IMR-90 (cell line): ENCODE measurements around the gene SYT8. TPM values are rescaled to one million over a fixed set of nuclear protein-coding genes. Genes with fewer than 3 reads are reported as not detected.

Experiments used
- ATAC-seq: fragments of 200-7000 bp; cut with Tn5 transposase; 2 replicates; pipeline ENCODE4 v1.9.1; 2020; ENCODE audit warnings: low read depth, mild to moderate bottlenecking, moderate library complexity
- BruUV-seq: library from RNA; stranded (reverse); fragments of 400-500 nt; replicated peaks from 2 replicates; lab custom pipeline; 2021; lab: Mats Ljungman, UMichigan
- CTCF ChIA-PET: fragments of 300-600 bp; formaldehyde crosslinking; extraction: SDS; loops from one replicate; lab custom pipeline; 2021; ENCODE audit warnings: antibody characterized with exemption; lab: Yijun Ruan, JAX
- POLR2A ChIA-PET: fragments of 300-600 bp; sonication (Branson Sonifier 250); formaldehyde crosslinking; loops from one replicate; lab custom pipeline; 2022; ENCODE audit warnings: antibody characterized with exemption; ENCODE audit not compliant: unreplicated experiment; lab: Charles Lee
- DNase-seq: peaks from one replicate; pipeline ENCODE4 v3.0.0; 2013
- H2AFZ ChIP-seq: replicated peaks from 2 replicates; pipeline ENCODE3; 2013; ENCODE audit warnings: low read length, mild to moderate bottlenecking; ENCODE audit not compliant: poor library complexity
- H2AK5ac ChIP-seq: 2 replicates; pipeline ENCODE4 v1.6.1; 2013; ENCODE audit warnings: low read depth, low read length, inconsistent platforms
- H2AK9ac ChIP-seq: replicated peaks from 2 replicates; pipeline ENCODE3; 2013; ENCODE audit warnings: mild to moderate bottlenecking, low read depth, low read length, moderate library complexity; ENCODE audit not compliant: poor library complexity
- H2BK120ac ChIP-seq: 2 replicates; pipeline ENCODE4 v1.6.1; 2013; ENCODE audit warnings: low read depth, low read length, inconsistent platforms
- H2BK15ac ChIP-seq: 3 replicates; pipeline ENCODE4 v1.6.1; 2013; ENCODE audit warnings: low read depth, low read length, inconsistent platforms
- H2BK20ac ChIP-seq: 2 replicates; pipeline ENCODE4 v1.6.1; 2013; ENCODE audit warnings: low read depth, mild to moderate bottlenecking, inconsistent platforms, low read length, moderate library complexity
- H2BK5ac ChIP-seq: 2 replicates; pipeline ENCODE4 v1.6.1; 2013; ENCODE audit warnings: mild to moderate bottlenecking, low read depth, low read length, inconsistent platforms; ENCODE audit not compliant: poor library complexity, severe bottlenecking
- H3K14ac ChIP-seq: replicated peaks from 2 replicates; pipeline ENCODE4 v1.6.1; 2013; ENCODE audit warnings: low read depth, low read length, inconsistent platforms
- H3K18ac ChIP-seq: 2 replicates; pipeline ENCODE4 v1.6.1; 2013; ENCODE audit warnings: low read depth, low read length, control low read depth
- H3K23ac ChIP-seq: 2 replicates; pipeline ENCODE4 v1.6.1; 2013; ENCODE audit warnings: low read depth, low read length, inconsistent platforms
- H3K27ac ChIP-seq: 2 replicates; pipeline ENCODE4 v1.5.1; 2013; ENCODE audit warnings: mild to moderate bottlenecking, control low read depth, low read length; ENCODE audit not compliant: insufficient read depth
- H3K27me3 ChIP-seq: 2 replicates; pipeline ENCODE4 v1.6.1; 2013; ENCODE audit warnings: low read length; ENCODE audit not compliant: control insufficient read depth, insufficient read depth
- H3K36me3 ChIP-seq: 2 replicates; pipeline ENCODE4 v1.6.1; 2013; ENCODE audit warnings: low read length, mixed read lengths; ENCODE audit not compliant: control insufficient read depth, insufficient read depth
- H3K4ac ChIP-seq: 2 replicates; pipeline ENCODE4 v1.6.1; 2013; ENCODE audit warnings: low read depth, low read length, inconsistent platforms
- H3K4me1 ChIP-seq: 2 replicates; pipeline ENCODE4 v1.6.1; 2013; ENCODE audit warnings: low read length, mixed read lengths; ENCODE audit not compliant: control insufficient read depth, insufficient read depth
- H3K4me2 ChIP-seq: 2 replicates; pipeline ENCODE4 v1.6.1; 2013; ENCODE audit warnings: low read depth, mild to moderate bottlenecking, control low read depth, low read length, moderate library complexity
- H3K4me3 ChIP-seq: 2 replicates; pipeline ENCODE4 v1.5.1; 2013; ENCODE audit warnings: low read depth, mild to moderate bottlenecking, control low read depth, low read length, moderate library complexity; ENCODE audit not compliant: insufficient read depth
- H3K56ac ChIP-seq: 2 replicates; pipeline ENCODE4 v1.6.1; 2013; ENCODE audit warnings: low read length, inconsistent platforms; ENCODE audit not compliant: insufficient read depth; ENCODE audit errors: extremely low read depth
- H3K79me1 ChIP-seq, 2 experiments: 2 replicates each; pipeline ENCODE4 v1.6.1; 2013; ENCODE audit warnings: low read length in 2 of 2, inconsistent platforms in 1 of 2, low read depth in 1 of 2
- H3K9ac ChIP-seq: 2 replicates; pipeline ENCODE4 v1.6.1; 2013; ENCODE audit warnings: low read depth, low read length, control low read depth
- H3K9me1 ChIP-seq: 2 replicates; pipeline ENCODE4 v1.6.1; 2013; ENCODE audit warnings: low read length, inconsistent platforms; ENCODE audit not compliant: insufficient read depth
- H3K9me3 ChIP-seq: 2 replicates; pipeline ENCODE4 v1.6.1; 2013; ENCODE audit warnings: low read length; ENCODE audit not compliant: control insufficient read depth, insufficient read depth
- H4K20me1 ChIP-seq: 2 replicates; pipeline ENCODE4 v1.6.1; 2013; ENCODE audit warnings: low read length, inconsistent platforms; ENCODE audit not compliant: insufficient read depth
- H4K5ac ChIP-seq: 2 replicates; pipeline ENCODE4 v1.6.1; 2013; ENCODE audit warnings: mild to moderate bottlenecking, low read depth, low read length, control low read depth
- H4K8ac ChIP-seq, 2 experiments: 2 replicates each; pipeline ENCODE4 v1.6.1; 2013; ENCODE audit warnings: low read depth in 2 of 2, low read length in 2 of 2, control low read depth in 1 of 2, inconsistent platforms in 1 of 2
- H4K91ac ChIP-seq: 2 replicates; pipeline ENCODE4 v1.6.1; 2013; ENCODE audit warnings: low read depth, low read length, inconsistent platforms; ENCODE audit not compliant: insufficient read depth
- CEBPB ChIP-seq: IDR thresholded peaks from 2 replicates; pipeline ENCODE4 v1.6.1; 2012; ENCODE audit warnings: low read depth, low read length, improper control_type of control experiment
- CHD1 ChIP-seq: IDR thresholded peaks from 2 replicates; pipeline ENCODE4 v1.6.1; 2012; ENCODE audit warnings: low read depth, low read length, improper control_type of control experiment
- CTCF ChIP-seq: conservative IDR thresholded peaks from 2 replicates; pipeline ENCODE4 v1.5.1; 2012; ENCODE audit warnings: mild to moderate bottlenecking, low read depth, low read length, improper control_type of control experiment
- FOS ChIP-seq: fragments of 150-350 bp; IDR thresholded peaks from 2 replicates; pipeline ENCODE4 v1.6.1; 2016; ENCODE audit warnings: low read depth, low read length
- MAZ ChIP-seq: IDR thresholded peaks from 2 replicates; pipeline ENCODE4 v1.6.1; 2012; ENCODE audit warnings: low read depth, mild to moderate bottlenecking, low read length, improper control_type of control experiment, moderate library complexity, borderline replicate concordance
- MXI1 ChIP-seq: IDR thresholded peaks from 2 replicates; pipeline ENCODE4 v1.6.1; 2012; ENCODE audit warnings: low read depth, mild to moderate bottlenecking, low read length, moderate library complexity, borderline replicate concordance
- NFE2L2 ChIP-seq: fragments of 150-350 bp; IDR thresholded peaks from 2 replicates; pipeline ENCODE4 v1.6.1; 2016; ENCODE audit warnings: low read depth, mild to moderate bottlenecking, low read length
- POLR2A ChIP-seq: IDR thresholded peaks from 2 replicates; pipeline ENCODE4 v1.6.1; 2012; ENCODE audit warnings: mild to moderate bottlenecking, low read depth, low read length
- RAD21 ChIP-seq: IDR thresholded peaks from 2 replicates; pipeline ENCODE4 v1.6.1; 2012; ENCODE audit warnings: low read length, improper control_type of control experiment
- RFX5 ChIP-seq: IDR thresholded peaks from 2 replicates; pipeline ENCODE4 v1.8.0; 2012; ENCODE audit warnings: low read depth, mild to moderate bottlenecking, low read length, moderate library complexity
- SMC3 ChIP-seq: fragments of 150-350 bp; IDR thresholded peaks from 2 replicates; pipeline ENCODE4 v1.6.1; 2016; ENCODE audit warnings: low read depth, mild to moderate bottlenecking, antibody characterized with exemption, low read length, moderate library complexity
- USF2 ChIP-seq: fragments of 150-350 bp; IDR thresholded peaks from 2 replicates; pipeline ENCODE4 v1.6.1; 2017; ENCODE audit warnings: mild to moderate bottlenecking, antibody characterized with exemption, low read length, low read depth
- WGBS, 2 experiments: methylation state at CpG; one replicate each; pipeline versions ENCODE4 v1.1.5 to v1.1.7; 2013; ENCODE audit warnings: missing lambda C conversion rate in 2 of 2; ENCODE audit not compliant: insufficient read length in 1 of 2; ENCODE audit errors: extremely low coverage in 2 of 2; 5-methylcytosine and 5-hydroxymethylcytosine counted together
- dilution Hi-C: fragments of 300-500 bp; cut with HindIII; formaldehyde crosslinking; loops from one replicate; pipeline ENCODE4 v1.14.3; 2018; ENCODE audit warnings: low sequenced_read_pairs; ENCODE audit not compliant: unreplicated experiment
- in situ Hi-C: fragments of 300-500 bp; cut with MboI; formaldehyde crosslinking; loops from 3 replicates; pipeline ENCODE4 v1.14.3; 2019; ENCODE audit warnings: low sequenced_read_pairs, inconsistent platforms, mixed read lengths
- intact Hi-C: fragments of 100-400 bp; cut with micrococcal nuclease; formaldehyde crosslinking; loops from 2 replicates; pipeline ENCODE4 v1.10.0; 2022
- polyA plus RNA-seq, 3 experiments: library from polyadenylated mRNA; depleted of rRNA; stranded (reverse); fragments of >200 nt; gene quantifications; 2 replicates each; pipeline ENCODE4 v1.2.3, GENCODE V29; 2012; ENCODE audit warnings: low replicate concordance in 1 of 3
- total RNA-seq: library from RNA; depleted of rRNA; stranded (reverse); fragments of >200 nt; gene quantifications from 2 replicates; pipeline ENCODE4 v1.2.3, GENCODE V29; 2012
- TF ChIP-seq, protein P1 (sequence below): fragments of 150-350 bp; IDR thresholded peaks from 2 replicates; pipeline ENCODE4 v1.6.1; 2016; ENCODE audit warnings: low read depth, mild to moderate bottlenecking, low read length, moderate library complexity, borderline replicate concordance

The SYT8 gene
- total and polyA plus RNA-seq, 2 of the 4 experiments (the other 2 are of a cell fraction): not detected

DNA sequence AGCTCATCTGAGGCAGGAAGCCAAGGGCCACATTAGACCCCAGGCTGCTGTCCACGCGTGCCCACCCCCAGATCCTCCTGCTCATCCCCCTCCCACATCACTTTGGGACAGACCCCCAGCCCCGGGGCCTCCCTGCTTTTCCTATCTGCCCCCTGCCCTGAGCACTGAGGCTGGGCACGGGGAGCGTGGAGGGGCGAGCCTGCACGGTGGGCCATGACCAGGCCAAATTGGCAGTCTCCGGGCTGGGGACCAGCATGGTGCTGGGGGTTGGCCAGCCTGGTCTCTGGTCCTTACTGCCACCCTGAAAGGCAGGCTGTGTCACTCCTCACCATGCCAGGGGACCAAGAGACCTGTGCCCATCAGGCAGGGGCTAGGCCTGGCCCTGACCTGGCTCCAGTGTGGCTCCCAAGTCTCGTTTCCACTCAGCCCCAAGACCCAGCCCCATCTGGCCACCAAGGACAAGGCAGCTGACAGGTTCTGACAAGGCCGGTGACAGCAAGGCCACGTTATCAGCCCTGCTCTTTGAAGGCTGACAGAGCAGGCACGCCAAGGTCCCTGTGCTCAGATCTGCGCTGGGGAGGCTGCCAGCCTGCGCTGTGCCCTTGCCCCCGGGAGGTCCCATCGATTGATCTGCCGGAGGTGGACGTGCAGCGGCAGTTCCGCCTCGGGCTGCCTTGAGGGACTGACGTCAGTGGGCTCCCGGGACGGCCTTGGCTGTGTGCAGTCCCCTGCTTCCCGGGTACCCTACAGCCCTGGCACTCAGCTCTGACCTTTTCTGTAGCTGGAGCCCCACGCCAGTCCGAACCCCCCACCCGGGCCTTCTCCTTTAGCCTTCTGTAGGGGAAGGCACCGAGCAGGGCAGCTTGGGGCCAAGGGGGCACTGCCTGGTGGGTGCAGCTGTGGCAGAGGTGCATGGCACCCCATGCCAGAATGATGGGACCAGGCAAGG, 7.6 kb downstream of the SYT8 start:
- H3K4me1 ChIP-seq: no peaks in the 10 kb centered on the region
- no peak overlapping the region for H3K4ac ChIP-seq
- H3K79me1 ChIP-seq: no peaks in the 10 kb centered on the region
- BruUV-seq: no TSS peak
- WGBS, 2 experiments: 67% methylated on average over 12 of the region's 29 CpGs; no CpG with 5 or more reads in 1 of the 2 experiments
- no peaks in the 10 kb centered on the region for H3K9me3 ChIP-seq
- intact Hi-C loops: no loop called here
- POLR2A ChIA-PET: no interaction called here
- no peak overlapping the region for H2AK5ac ChIP-seq
- H4K8ac ChIP-seq: no peak overlapping the region
- TF ChIP-seq, protein P1, sequence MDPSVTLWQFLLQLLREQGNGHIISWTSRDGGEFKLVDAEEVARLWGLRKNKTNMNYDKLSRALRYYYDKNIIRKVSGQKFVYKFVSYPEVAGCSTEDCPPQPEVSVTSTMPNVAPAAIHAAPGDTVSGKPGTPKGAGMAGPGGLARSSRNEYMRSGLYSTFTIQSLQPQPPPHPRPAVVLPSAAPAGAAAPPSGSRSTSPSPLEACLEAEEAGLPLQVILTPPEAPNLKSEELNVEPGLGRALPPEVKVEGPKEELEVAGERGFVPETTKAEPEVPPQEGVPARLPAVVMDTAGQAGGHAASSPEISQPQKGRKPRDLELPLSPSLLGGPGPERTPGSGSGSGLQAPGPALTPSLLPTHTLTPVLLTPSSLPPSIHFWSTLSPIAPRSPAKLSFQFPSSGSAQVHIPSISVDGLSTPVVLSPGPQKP: no peak
- TF ChIP-seq POLR2A: no peak
- TF ChIP-seq NFE2L2: no peak
- TF ChIP-seq RFX5: no peak
- no peak for TF ChIP-seq MAZ
- no peak for TF ChIP-seq CHD1
- TF ChIP-seq FOS: no peak
- TF ChIP-seq SMC3: no peak
- no peak for TF ChIP-seq MXI1
- TF ChIP-seq CEBPB: no peak
- TF ChIP-seq USF2: no peak
- TF ChIP-seq RAD21: no peak
- no peak for TF ChIP-seq CTCF
- no peak overlapping the region for H3K9ac ChIP-seq
- H4K20me1 ChIP-seq: no peaks in the 10 kb centered on the region
- H2BK15ac ChIP-seq: no peak overlapping the region
- H3K14ac ChIP-seq: no peak overlapping the region
- CTCF ChIA-PET: interaction anchor here (0.6 kb wide), 1 partner anchor 34 kb away, joined by 3 read pairs; no protein-coding TSS in a partner anchor
- ATAC-seq: no peak
- no peak overlapping the region for H3K27ac ChIP-seq
- no peak overlapping the region for H3K23ac ChIP-seq
- no peak overlapping the region for H4K91ac ChIP-seq
- no peaks in the 10 kb centered on the region for H3K9me1 ChIP-seq
- H2BK120ac ChIP-seq: no peak overlapping the region
- peaks cover 38% of the 10 kb centered on the region for H3K27me3 ChIP-seq
- H2AK9ac ChIP-seq: no peak overlapping the region
- no peak for DNase-seq
- no peak overlapping the region for H3K4me2 ChIP-seq
- H3K36me3 ChIP-seq: no peaks in the 10 kb centered on the region
- no peak overlapping the region for H3K56ac ChIP-seq
- no peak overlapping the region for H4K5ac ChIP-seq
- no peak overlapping the region for H2AFZ ChIP-seq
- no peak overlapping the region for H3K4me3 ChIP-seq
- H2BK20ac ChIP-seq: no peak overlapping the region
- dilution Hi-C loops: no loop called here
- no peak overlapping the region for H3K18ac ChIP-seq
- in situ Hi-C loops: no loop called here
- no peak overlapping the region for H2BK5ac ChIP-seq
